ENCODE results near the gene CCSAP. TPM values are rescaled to one million over a fixed set of nuclear protein-coding genes. Genes with fewer than 3 reads are reported as not detected.

Gene CCSAP
- total and polyA plus RNA-seq, 2 of the 4 experiments (the other 2 are of a cell fraction) = 2.3 to 3.8 TPM

GRCh38 chr1:229363723-229364122, 20.9 kb upstream of the CCSAP start:
- H2AK5ac ChIP-seq (ENCODE audit: low read depth, low read length) = no peak overlapping the region
- TF ChIP-seq USF2 (IDR thresholded peaks at IDR 0.05; ENCODE audit: low read depth, low read length) (no peak), CHD1 (IDR thresholded peaks at IDR 0.05; ENCODE audit: low read depth, low read length) (no peak), MAFK (IDR thresholded peaks at IDR 0.05; ENCODE audit: low read depth, low read length) (no peak), ELK1 (IDR thresholded peaks at IDR 0.05; ENCODE audit: borderline replicate concordance, low read depth, low read length) (no peak), POLR2A (IDR thresholded peaks at IDR 0.05; ENCODE audit: low read depth, low read length) (no peak), BHLHE40 (IDR thresholded peaks at IDR 0.05; ENCODE audit: low read depth, low read length) (no peak), FOS (IDR thresholded peaks at IDR 0.05; ENCODE audit: low read depth, low read length) (no peak), MXI1 (IDR thresholded peaks at IDR 0.05; ENCODE audit: borderline replicate concordance, low read depth, low read length) (no peak), SMC3 (IDR thresholded peaks at IDR 0.05; ENCODE audit: low read depth, low read length) (no peak), NFE2L2 (IDR thresholded peaks at IDR 0.05; ENCODE audit: low read depth, low read length) (no peak), CTCF (conservative IDR thresholded peaks at IDR 0.05; ENCODE audit: low read depth, low read length) (no peak), RCOR1 (IDR thresholded peaks at IDR 0.05; ENCODE audit: insufficient replicate concordance, low read length) (no peak), CEBPB (IDR thresholded peaks at IDR 0.05; ENCODE audit: low read depth, low read length) (no peak), RAD21 (IDR thresholded peaks at IDR 0.05; ENCODE audit: low read length) (no peak), MAZ (IDR thresholded peaks at IDR 0.05; ENCODE audit: borderline replicate concordance, low read depth, low read length) (no peak), RFX5 (IDR thresholded peaks at IDR 0.05; ENCODE audit: low read depth, low read length) (no peak)
- no peak overlapping the region for H2BK20ac ChIP-seq (ENCODE audit: low read depth, low read length)
- H2AK9ac ChIP-seq (replicated peaks; ENCODE audit: low read depth, low read length, poor library complexity) = no peak overlapping the region
- DNase-seq = no peak
- POLR2A ChIA-PET (ENCODE audit: unreplicated experiment) = no interaction called here
- intact Hi-C loops (cut with micrococcal nuclease) = no loop called here
- H3K56ac ChIP-seq (ENCODE audit: extremely low read depth, insufficient read depth, low read length) = no peak overlapping the region
- no peaks in the 10 kb centered on the region for H3K9me1 ChIP-seq (ENCODE audit: insufficient read depth, low read length)
- BruUV-seq (replicated peaks) = no TSS peak
- H2BK120ac ChIP-seq (ENCODE audit: low read depth, low read length) = no peak overlapping the region
- H3K23ac ChIP-seq (ENCODE audit: low read depth, low read length) = no peak overlapping the region
- no peak overlapping the region for H4K8ac ChIP-seq (ENCODE audit: low read depth in 2 of 2, low read length in 2 of 2)
- H3K4me2 ChIP-seq (ENCODE audit: low read depth, low read length) = no peak overlapping the region
- no peak overlapping the region for H3K4ac ChIP-seq (ENCODE audit: low read depth, low read length)
- H2BK15ac ChIP-seq (ENCODE audit: low read depth, low read length) = no peak overlapping the region
- no peak overlapping the region for H3K18ac ChIP-seq (ENCODE audit: low read depth, low read length)
- no peak overlapping the region for H2BK5ac ChIP-seq (ENCODE audit: low read depth, low read length, poor library complexity, severe bottlenecking)
- H3K79me1 ChIP-seq (ENCODE audit: low read depth in 1 of 2, low read length in 2 of 2) = no peaks in the 10 kb centered on the region
- no peak overlapping the region for H4K91ac ChIP-seq (ENCODE audit: insufficient read depth, low read depth, low read length)
- no peaks in the 10 kb centered on the region for H3K36me3 ChIP-seq (ENCODE audit: control insufficient read depth, insufficient read depth, low read length)
- CTCF ChIA-PET = no interaction called here
- H3K4me3 ChIP-seq (ENCODE audit: insufficient read depth, low read depth, low read length) = no peak overlapping the region
- H3K27me3 ChIP-seq (ENCODE audit: control insufficient read depth, insufficient read depth, low read length) = peaks cover 18% of the 10 kb centered on the region
- no peak overlapping the region for H2AFZ ChIP-seq (replicated peaks; ENCODE audit: low read length, poor library complexity)
- no peak overlapping the region for H3K27ac ChIP-seq (ENCODE audit: insufficient read depth, low read length)
- H3K14ac ChIP-seq (replicated peaks; ENCODE audit: low read depth, low read length) = no peak overlapping the region
- H3K9ac ChIP-seq (ENCODE audit: low read depth, low read length) = no peak overlapping the region
- no peaks in the 10 kb centered on the region for H4K20me1 ChIP-seq (ENCODE audit: insufficient read depth, low read length)
- dilution Hi-C loops (cut with HindIII; ENCODE audit: low sequenced_read_pairs, unreplicated experiment) = no loop called here
- no peak for ATAC-seq (ENCODE audit: low read depth)
- no peaks in the 10 kb centered on the region for H3K4me1 ChIP-seq (ENCODE audit: control insufficient read depth, insufficient read depth, low read length)
- in situ Hi-C loops (cut with MboI; ENCODE audit: low sequenced_read_pairs) = no loop called here
- no peaks in the 10 kb centered on the region for H3K9me3 ChIP-seq (ENCODE audit: control insufficient read depth, insufficient read depth, low read length)
- 80% methylated on average over 1 of the region's 6 CpGs; no CpG with 5 or more reads in 1 of the 2 experiments for WGBS, 2 experiments (ENCODE audit: extremely low coverage in 2 of 2, insufficient read length in 1 of 2)
- H4K5ac ChIP-seq (ENCODE audit: low read depth, low read length) = no peak overlapping the region

All from IMR-90 (cell line).